HTERT RPE-1 (cell line): ENCODE measurements around the gene HEXA.

Experiments
- in situ Hi-C: fragments of 300-500 bp; cut with MboI; formaldehyde crosslinking; loops from 4 replicates; pipeline ENCODE4 v1.14.3; 2020; ENCODE audit warnings: low sequenced_read_pairs

HEXA gene

GRCh38 chr15:72323752-72324151 is 52.1 kb downstream of the HEXA start:
- in situ Hi-C loops = no loop called here

- in situ Hi-C loops = no loop called here
Observed at GRCh38 chr15:72319985-72320671, 55.7 kb downstream of the HEXA start, which contains the start of gene CELF6. Gene CELF6, minus strand, starts transcription at chr15:72320157. Its CDS starts 283 bp downstream, at chr15:72319874.

- in situ Hi-C loops = no loop called here
Observed at GRCh38 chr15:72319360-72319984, 56.3 kb downstream of the HEXA start.

GRCh38 chr15:72318408-72318942 is 57.3 kb downstream of the HEXA start:
- in situ Hi-C loops = no loop called here

GRCh38 chr15:72315706-72316370 is 60.0 kb downstream of the HEXA start:
- in situ Hi-C loops = no loop called here

GRCh38 chr15:72313881-72314280 is 61.9 kb downstream of the HEXA start:
- in situ Hi-C loops = no loop called here

GRCh38 chr15:72313448-72313840 is 62.4 kb downstream of the HEXA start:
- in situ Hi-C loops = no loop called here

GRCh38 chr15:72312605-72313447 is 63.0 kb downstream of the HEXA start:
- in situ Hi-C loops = no loop called here

- in situ Hi-C loops = no loop called here
Observed at GRCh38 chr15:72307026-72307425, 68.8 kb downstream of the HEXA start.

- in situ Hi-C loops = no loop called here
Observed at GRCh38 chr15:72306211-72306785, 69.5 kb downstream of the HEXA start.

- in situ Hi-C loops = no loop called here
Observed at GRCh38 chr15:72304596-72304995, 71.2 kb downstream of the HEXA start.

- in situ Hi-C loops = no loop called here
Observed at GRCh38 chr15:72302955-72303354, 72.9 kb downstream of the HEXA start.
